Suprapubic skin (tissue), 4 donors: ENCODE data around the gene CHIC2.

Experiments
- POLR2A ChIP-seq, 2 donors: fragments of 450-650 bp; IDR thresholded peaks; one replicate each; pipeline ENCODE4 v1.6.1; 2017; ENCODE audit warnings: antibody characterized with exemption in 2 of 2, mild to moderate bottlenecking in 2 of 2, moderate library complexity in 2 of 2
- POLR2AphosphoS5 ChIP-seq, 3 donors: sonication (generic); formaldehyde crosslinking; IDR thresholded peaks; one replicate each; pipeline ENCODE4 v1.6.1; 2017; ENCODE audit warnings: antibody characterized with exemption in 3 of 3
- TF ChIP-seq, protein P1 (sequence below), 2 donors: fragments of 200-600 bp in 1 of 2; fragments of 450-650 bp in 1 of 2; sonication (generic) in 1 of 2; IDR thresholded peaks; one replicate each; pipeline ENCODE4 v1.5.1; 2016 to 2019; ENCODE audit warnings: antibody characterized with exemption in 2 of 2, mild to moderate bottlenecking in 1 of 2, moderate library complexity in 1 of 2

DNA sequence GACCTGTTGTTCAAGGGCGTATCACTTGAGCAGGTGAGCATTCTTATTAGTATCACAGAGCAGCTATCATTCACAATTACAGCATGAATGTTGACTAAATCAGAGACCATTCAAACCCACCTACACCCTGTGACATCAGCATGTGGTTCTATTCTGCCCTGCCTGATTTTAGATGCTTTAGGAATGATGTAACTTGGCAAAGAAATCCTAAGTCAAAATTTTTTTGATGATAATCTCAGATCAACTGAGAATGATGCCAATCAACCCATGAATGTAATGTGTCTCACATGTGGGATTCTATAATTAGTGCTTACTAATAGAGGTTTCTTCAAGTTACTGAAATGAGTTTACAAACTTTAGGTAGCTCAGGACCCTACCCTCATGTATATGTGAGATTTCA is 13.4 kb upstream of the CHIC2 start:
- TF ChIP-seq POLR2A (IDR thresholded peaks at IDR 0.05) (no peak), POLR2AphosphoS5 (IDR thresholded peaks at IDR 0.05) (no peak)
- TF ChIP-seq, protein P1, sequence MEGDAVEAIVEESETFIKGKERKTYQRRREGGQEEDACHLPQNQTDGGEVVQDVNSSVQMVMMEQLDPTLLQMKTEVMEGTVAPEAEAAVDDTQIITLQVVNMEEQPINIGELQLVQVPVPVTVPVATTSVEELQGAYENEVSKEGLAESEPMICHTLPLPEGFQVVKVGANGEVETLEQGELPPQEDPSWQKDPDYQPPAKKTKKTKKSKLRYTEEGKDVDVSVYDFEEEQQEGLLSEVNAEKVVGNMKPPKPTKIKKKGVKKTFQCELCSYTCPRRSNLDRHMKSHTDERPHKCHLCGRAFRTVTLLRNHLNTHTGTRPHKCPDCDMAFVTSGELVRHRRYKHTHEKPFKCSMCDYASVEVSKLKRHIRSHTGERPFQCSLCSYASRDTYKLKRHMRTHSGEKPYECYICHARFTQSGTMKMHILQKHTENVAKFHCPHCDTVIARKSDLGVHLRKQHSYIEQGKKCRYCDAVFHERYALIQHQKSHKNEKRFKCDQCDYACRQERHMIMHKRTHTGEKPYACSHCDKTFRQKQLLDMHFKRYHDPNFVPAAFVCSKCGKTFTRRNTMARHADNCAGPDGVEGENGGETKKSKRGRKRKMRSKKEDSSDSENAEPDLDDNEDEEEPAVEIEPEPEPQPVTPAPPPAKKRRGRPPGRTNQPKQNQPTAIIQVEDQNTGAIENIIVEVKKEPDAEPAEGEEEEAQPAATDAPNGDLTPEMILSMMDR (IDR thresholded peaks at IDR 0.05), result no peak
